ENCODE measurements around the gene NEUROD6.

GRCh38 chr7:31333291-31333690 is 7.2 kb downstream of the NEUROD6 start:
- no peak for TF ChIP-seq ZFP69B (tag by site-specific recombination; IDR thresholded peaks at IDR 0.05)
- no peak for TF ChIP-seq CTCF (tag by site-specific recombination; IDR thresholded peaks at IDR 0.05)
- TF ChIP-seq ZNF274 (IDR thresholded peaks at IDR 0.05; ENCODE audit: low read length) = no peak
- no peak for TF ChIP-seq ZNF274 (tag by site-specific recombination; IDR thresholded peaks at IDR 0.05; ENCODE audit: borderline replicate concordance)
- TF ChIP-seq ZNF664 (tag by site-specific recombination; IDR thresholded peaks at IDR 0.05) = no peak
- no peak for TF ChIP-seq ZNF777 (tag by site-specific recombination; IDR thresholded peaks at IDR 0.05; ENCODE audit: borderline replicate concordance)
- TF ChIP-seq PRDM1 (tag by site-specific recombination; IDR thresholded peaks at IDR 0.05) = no peak
- no peak for TF ChIP-seq ZNF302 (tag by site-specific recombination; IDR thresholded peaks at IDR 0.05; ENCODE audit: low read depth)
- no peak for TF ChIP-seq ZNF561 (tag by site-specific recombination; IDR thresholded peaks at IDR 0.05; ENCODE audit: borderline replicate concordance)
